CD4-positive, alpha-beta T cell treated with Interleukin-1 beta for 1 hour (primary cell): Measurements from ENCODE around the gene MKI67.

Source experiments
- DNase-seq, 2 donors: peaks; one replicate each; pipeline ENCODE4 v3.0.0-alpha.2; 2020 to 2022

Gene MKI67

GRCh38 chr10:128062881-128063563 is 63.2 kb downstream of the MKI67 start:
- peak; percentile 71 to 73 for DNase-seq

GRCh38 chr10:128062331-128062880 is 63.8 kb downstream of the MKI67 start:
- DNase-seq = peak; percentile 29 to 32

GRCh38 chr10:128061306-128062300 is 64.6 kb downstream of the MKI67 start:
- no peak for DNase-seq

- no peak for DNase-seq
Measured at GRCh38 chr10:128060341-128061250, 65.6 kb downstream of the MKI67 start.

DNA sequence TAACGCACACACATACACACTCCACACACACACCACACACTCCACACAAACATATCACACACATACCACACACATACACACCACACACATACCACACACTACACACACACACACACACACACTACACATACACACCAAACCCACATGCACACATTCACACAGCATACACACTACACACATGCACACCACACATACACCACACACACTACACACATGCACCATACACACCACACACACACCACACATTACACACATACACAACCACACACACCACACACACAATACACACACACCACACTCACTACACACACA is 66.3 kb downstream of the MKI67 start:
- DNase-seq = no peak

- DNase-seq = no peak
Measured at GRCh38 chr10:128059266-128059981, 66.8 kb downstream of the MKI67 start.

GRCh38 chr10:128058750-128059134 is 67.5 kb downstream of the MKI67 start:
- DNase-seq = no peak

DNA sequence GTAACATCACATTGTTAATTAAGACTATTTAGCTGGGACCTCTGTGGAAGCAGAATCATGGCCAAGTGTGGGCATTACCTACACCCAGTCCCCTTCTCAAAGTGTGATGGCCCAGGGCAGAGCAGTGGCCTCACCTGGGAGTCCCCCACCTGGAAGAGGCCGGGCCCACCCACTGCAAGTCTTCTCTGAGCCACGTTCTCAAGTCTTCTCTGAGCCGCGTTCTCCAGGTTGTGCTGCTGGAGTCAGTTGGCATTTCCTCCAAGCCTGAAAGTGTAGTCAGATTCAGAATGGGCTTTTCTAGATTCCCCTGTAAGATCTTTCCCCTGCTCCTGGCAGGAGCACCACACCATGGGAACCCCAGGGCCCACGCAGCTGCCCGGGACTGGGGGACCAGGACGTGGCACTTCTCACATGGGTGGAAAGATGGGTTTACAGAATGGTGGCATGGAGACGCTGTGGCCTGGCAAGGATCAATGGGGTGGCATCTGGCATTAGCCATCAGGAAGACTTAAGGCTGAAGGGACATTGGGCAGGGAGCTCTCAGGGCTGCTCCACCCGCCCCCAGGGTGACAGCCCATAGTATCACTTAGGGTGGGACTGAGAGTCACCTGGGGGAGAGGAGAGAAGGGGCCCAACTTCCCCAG is 68.0 kb downstream of the MKI67 start:
- DNase-seq = no peak

- no peak for DNase-seq
Measured at GRCh38 chr10:128056303-128057050, 69.7 kb downstream of the MKI67 start.

- no peak for DNase-seq
Measured at GRCh38 chr10:128055061-128055868, 71.0 kb downstream of the MKI67 start.

DNA sequence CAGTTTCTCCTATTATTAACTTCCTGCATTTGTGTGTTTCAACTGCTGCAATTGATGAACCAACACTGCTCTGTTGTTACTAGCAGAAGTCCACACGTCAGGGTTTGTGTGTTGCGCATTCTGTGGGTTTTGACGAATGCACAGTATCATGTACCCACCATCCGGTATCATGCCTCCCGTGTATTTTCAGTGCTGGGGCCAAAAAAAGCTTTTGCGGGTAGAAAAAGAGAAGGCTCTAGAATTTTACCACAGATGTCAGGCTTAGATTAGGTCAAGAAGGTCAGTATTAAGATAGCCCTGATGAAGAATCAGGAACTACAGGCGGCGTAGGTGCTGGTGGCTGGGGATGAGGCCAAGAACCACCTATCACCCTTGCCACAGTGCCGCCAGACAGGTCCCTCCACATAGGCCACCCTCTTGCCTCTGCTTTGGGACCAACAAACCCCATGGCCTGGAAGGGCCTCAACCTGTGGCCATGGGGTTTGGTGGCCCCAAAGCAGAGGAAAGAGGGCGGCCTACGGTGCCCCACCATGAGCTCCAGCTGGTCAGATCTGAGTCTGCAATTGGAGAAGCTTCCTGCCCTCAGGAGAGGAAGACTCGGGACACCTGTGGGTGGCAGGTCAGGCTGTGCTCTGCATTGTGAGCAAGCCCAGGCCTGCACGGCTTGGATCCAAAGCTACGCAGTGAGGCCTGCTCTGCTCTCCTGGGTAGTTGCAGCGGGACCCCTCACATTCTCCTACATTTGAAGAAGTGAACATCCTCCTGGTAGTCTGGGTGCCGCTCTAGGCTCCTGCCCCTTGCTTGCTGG is 71.9 kb downstream of the MKI67 start:
- DNase-seq = peak in 1 of 2 donors; percentile 63

GRCh38 chr10:128053356-128053755 is 72.9 kb downstream of the MKI67 start:
- DNase-seq = no peak

DNA sequence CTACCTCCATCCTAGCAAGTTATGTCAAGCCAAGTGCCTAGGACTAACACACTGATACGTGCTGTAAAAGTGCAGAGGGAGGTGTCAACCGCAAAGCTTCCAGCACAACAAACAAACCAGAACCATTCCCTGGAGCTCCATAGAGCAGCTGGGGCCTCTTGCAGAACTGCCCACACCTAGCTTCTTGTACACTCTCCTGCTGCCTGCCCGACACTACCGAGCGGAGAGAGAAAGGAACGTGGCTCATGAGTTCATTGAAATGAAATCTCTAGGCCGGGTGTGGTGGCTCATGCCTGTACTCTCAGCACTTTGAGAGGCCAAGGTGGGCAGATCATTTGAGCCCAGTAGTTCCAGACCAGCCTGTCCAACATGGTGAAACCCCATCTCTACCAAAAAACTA is 73.5 kb downstream of the MKI67 start:
- no peak for DNase-seq

DNA sequence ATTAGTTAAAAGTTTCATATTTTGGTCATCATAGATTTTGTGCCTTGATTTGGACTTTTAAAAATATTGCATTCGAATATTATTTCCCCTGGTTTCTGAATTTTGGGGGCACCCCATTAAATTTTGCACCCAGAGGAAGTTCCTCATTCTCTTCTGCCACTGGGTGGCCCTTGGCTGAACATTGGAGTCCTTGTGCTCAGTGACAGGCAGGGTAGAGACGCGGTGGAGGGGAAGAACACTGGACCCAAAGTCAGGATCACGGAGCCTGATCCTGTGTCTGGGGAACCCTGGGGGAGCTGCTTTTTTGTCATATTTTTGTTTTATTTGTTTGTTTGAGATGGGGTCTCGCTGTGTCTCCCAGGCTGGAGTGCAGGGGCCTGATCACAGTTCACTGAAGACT is 74.7 kb downstream of the MKI67 start:
- no peak for DNase-seq

DNA sequence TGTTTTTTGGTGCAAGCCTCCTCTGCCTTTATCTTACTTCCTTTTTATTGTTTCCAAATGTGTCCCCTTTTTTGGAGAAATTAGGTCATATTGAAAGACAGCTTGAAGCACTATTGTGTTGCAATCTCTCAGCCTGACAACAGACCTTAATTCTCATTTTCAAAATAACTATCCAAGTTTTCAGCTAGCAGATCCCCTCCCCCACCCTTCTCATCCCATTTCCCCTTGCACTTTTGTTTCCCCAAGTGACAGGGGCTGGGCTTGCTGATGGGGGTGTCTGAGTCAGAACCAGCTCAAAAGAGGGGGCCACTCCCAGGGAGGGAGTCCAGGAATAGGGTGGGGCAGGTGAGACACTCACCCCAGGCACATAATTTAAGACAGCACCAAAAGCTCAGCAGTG is 75.3 kb downstream of the MKI67 start:
- peak in 1 of 2 donors; percentile 44 for DNase-seq

- no peak for DNase-seq
Measured at GRCh38 chr10:128050121-128050516, 76.1 kb downstream of the MKI67 start.

GRCh38 chr10:128049226-128050120 is 76.8 kb downstream of the MKI67 start:
- DNase-seq = peak in 1 of 2 donors; percentile 43

DNA sequence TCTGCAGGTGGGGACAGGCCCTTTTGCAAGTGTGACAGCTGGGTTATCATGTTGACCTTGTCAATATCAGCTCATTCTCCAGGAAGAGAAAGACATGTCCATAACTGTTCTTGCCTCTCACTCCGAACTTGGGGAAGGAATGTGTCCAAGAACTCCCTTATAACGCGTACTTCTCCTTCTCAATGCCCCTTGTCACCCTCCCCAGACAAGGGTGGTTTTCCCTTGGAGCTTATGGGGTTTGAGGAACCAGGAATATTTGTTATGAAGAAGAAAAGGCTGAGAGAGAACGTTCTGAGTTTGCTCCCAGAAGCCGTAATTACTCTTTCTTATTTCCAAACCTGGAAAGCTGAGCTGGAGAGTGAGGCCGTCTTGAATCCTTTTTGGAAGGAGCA is 77.4 kb downstream of the MKI67 start:
- DNase-seq = no peak
